ENCODE data around the gene TMEM186.
"Not testable (repeated sequence)": the region's sequence is repeated elsewhere in the genome, so short reads cannot be mapped to it uniquely, and the experiment has no call there.

The TMEM186 gene

GRCh38 chr16:8774208-8774607, 23.2 kb downstream of the TMEM186 start:
- DNase-seq (ENCODE audit: low read depth in 2 of 2) = no peak

GRCh38 chr16:8773537-8773936, 23.9 kb downstream of the TMEM186 start:
- no peak for DNase-seq (ENCODE audit: low read depth in 2 of 2)

GRCh38 chr16:8768692-8769091, 28.7 kb downstream of the TMEM186 start:
- DNase-seq (ENCODE audit: low read depth in 2 of 2) = no peak

GRCh38 chr16:8768283-8768682, 29.2 kb downstream of the TMEM186 start:
- DNase-seq (ENCODE audit: low read depth in 2 of 2) = no peak

GRCh38 chr16:8767176-8767575, 30.3 kb downstream of the TMEM186 start:
- no peak for DNase-seq (ENCODE audit: low read depth in 2 of 2)

GRCh38 chr16:8764525-8765250, 32.8 kb downstream of the TMEM186 start:
- DNase-seq (ENCODE audit: low read depth in 2 of 2) = no peak

- DNase-seq (ENCODE audit: low read depth in 2 of 2) = no peak
Observed at GRCh38 chr16:8763899-8764298, 33.5 kb downstream of the TMEM186 start.

- no peak for DNase-seq (ENCODE audit: low read depth in 2 of 2)
Observed at GRCh38 chr16:8763083-8763482, 34.4 kb downstream of the TMEM186 start.

GRCh38 chr16:8762254-8762653, 35.2 kb downstream of the TMEM186 start:
- DNase-seq (ENCODE audit: low read depth in 2 of 2) = no peak

- no peak for DNase-seq (ENCODE audit: low read depth in 2 of 2)
Observed at GRCh38 chr16:8761078-8761477, 36.4 kb downstream of the TMEM186 start.

- no peak for DNase-seq (ENCODE audit: low read depth in 2 of 2)
Observed at GRCh38 chr16:8760021-8760420, 37.4 kb downstream of the TMEM186 start.

GRCh38 chr16:8758022-8758421, 39.4 kb downstream of the TMEM186 start:
- no peak for DNase-seq (ENCODE audit: low read depth in 2 of 2)

GRCh38 chr16:8756755-8757154, 40.7 kb downstream of the TMEM186 start:
- no peak for DNase-seq (ENCODE audit: low read depth in 2 of 2)

GRCh38 chr16:8753416-8754054, 43.9 kb downstream of the TMEM186 start:
- no peak for DNase-seq (ENCODE audit: low read depth in 2 of 2)

GRCh38 chr16:8752706-8753105, 44.7 kb downstream of the TMEM186 start:
- no peak for DNase-seq (ENCODE audit: low read depth in 2 of 2)

- DNase-seq (ENCODE audit: low read depth in 2 of 2) = no peak
Observed at GRCh38 chr16:8751481-8752311, 45.7 kb downstream of the TMEM186 start.

GRCh38 chr16:8748944-8749343, 48.5 kb downstream of the TMEM186 start:
- DNase-seq (ENCODE audit: low read depth in 2 of 2) = not testable (repeated sequence)
